H1 (cell line): Measurements from ENCODE around the gene RLBP1. TPM values are rescaled to one million over a fixed set of nuclear protein-coding genes. Genes with fewer than 3 reads are reported as not detected.

ENCODE experiments used
- CTCF ChIA-PET: fragments of 300-600 bp; sonication (Branson Sonifier 250); formaldehyde crosslinking; loops from one replicate; lab custom pipeline; 2021; ENCODE audit not compliant: partially characterized antibody; lab: Charles Lee
- POLR2A ChIA-PET: fragments of 300-600 bp; sonication (Branson Sonifier 250); formaldehyde crosslinking; loops from one replicate; lab custom pipeline; 2021; ENCODE audit warnings: inconsistent platforms; ENCODE audit not compliant: partially characterized antibody; lab: Charles Lee
- DNase-seq, 2 experiments: peaks; one replicate each; pipeline versions ENCODE4 v3.0.0 to v3.0.0-alpha.2; 2010 to 2022; ENCODE audit warnings: low spot score in 2 of 2, low read depth in 1 of 2, mixed read lengths in 1 of 2
- FAIRE-seq: peaks from 2 replicates; lab custom pipeline; 2011; peaks lifted over from hg19 to GRCh38; lab: Jason Lieb, UNC
- H2AFZ ChIP-seq: 2 replicates; pipeline ENCODE4 v1.8.1; 2012; ENCODE audit warnings: low read length, inconsistent platforms
- H2AK5ac ChIP-seq: 2 replicates; pipeline ENCODE4 v1.6.1; 2013; ENCODE audit warnings: low read depth, low read length
- H2BK120ac ChIP-seq: replicated peaks from 2 replicates; pipeline ENCODE3; 2013; ENCODE audit warnings: low read depth, low read length, inconsistent platforms
- H2BK12ac ChIP-seq: 2 replicates; pipeline ENCODE4 v1.6.1; 2013; ENCODE audit warnings: low read depth, low read length
- H2BK15ac ChIP-seq: 2 replicates; pipeline ENCODE4 v1.6.1; 2013; ENCODE audit warnings: low read length
- H2BK20ac ChIP-seq: 2 replicates; pipeline ENCODE4 v1.6.1; 2013; ENCODE audit warnings: low read length
- H2BK5ac ChIP-seq: 2 replicates; pipeline ENCODE4 v1.6.1; 2013; ENCODE audit warnings: low read depth, low read length
- H3K14ac ChIP-seq: 2 replicates; pipeline ENCODE4 v1.6.1; 2013; ENCODE audit warnings: inconsistent platforms; ENCODE audit not compliant: insufficient read length
- H3K18ac ChIP-seq: 2 replicates; pipeline ENCODE4 v1.6.1; 2013; ENCODE audit warnings: low read length; ENCODE audit errors: extremely low read depth
- H3K23ac ChIP-seq: 2 replicates; pipeline ENCODE4 v1.6.1; 2013; ENCODE audit warnings: inconsistent platforms; ENCODE audit not compliant: insufficient read length
- H3K23me2 ChIP-seq: 2 replicates; pipeline ENCODE4 v1.6.1; 2013; ENCODE audit warnings: low read depth, low read length
- H3K27ac ChIP-seq: 2 replicates; pipeline ENCODE4 v1.6.1; 2011; ENCODE audit warnings: low read depth, low read length, inconsistent platforms
- H3K27me3 ChIP-seq, 4 experiments: replicated peaks in 1 of 4; 1 replicate in 1 of 4; 2 replicates in 3 of 4; pipeline versions ENCODE4 v1.6.1 to v1.8.1; 2011 to 2013; ENCODE audit warnings: low read length in 3 of 4, mild to moderate bottlenecking in 3 of 4, inconsistent platforms in 2 of 4, mixed read lengths in 2 of 4, moderate library complexity in 1 of 4; ENCODE audit not compliant: control insufficient read depth in 3 of 4, insufficient read depth in 3 of 4; ENCODE audit errors: extremely low read depth in 1 of 4
- H3K36me3 ChIP-seq, 4 experiments: 2 replicates each; pipeline versions ENCODE4 v1.6.1 to v1.8.1; 2011 to 2013; ENCODE audit warnings: mild to moderate bottlenecking in 4 of 4, low read length in 3 of 4, moderate library complexity in 2 of 4, control low read depth in 1 of 4, inconsistent platforms in 1 of 4; ENCODE audit not compliant: insufficient read depth in 4 of 4, control insufficient read depth in 2 of 4
- H3K4ac ChIP-seq: replicated peaks from 2 replicates; pipeline ENCODE3; 2013; ENCODE audit warnings: low read length, low read depth, mixed read lengths, inconsistent platforms; ENCODE audit not compliant: insufficient read length
- H3K4me1 ChIP-seq, 4 experiments: replicated peaks in 1 of 4; 1 replicate in 1 of 4; 2 replicates in 3 of 4; pipeline versions ENCODE4 v1.6.1 to v1.8.1; 2011 to 2013; ENCODE audit warnings: low read length in 3 of 4, inconsistent platforms in 2 of 4, mixed read lengths in 1 of 4; ENCODE audit not compliant: insufficient read depth in 4 of 4, control insufficient read depth in 3 of 4
- H3K4me2 ChIP-seq, 2 experiments: 2 replicates each; pipeline versions ENCODE4 v1.6.1 to v1.8.1; 2011 to 2013; ENCODE audit warnings: low read depth in 2 of 2, low read length in 2 of 2, control low read depth in 1 of 2, inconsistent platforms in 1 of 2, mild to moderate bottlenecking in 1 of 2; ENCODE audit not compliant: insufficient read depth in 1 of 2
- H3K4me3 ChIP-seq, 4 experiments: fragments of 200-600, 300-600 bp in 1 of 4; sonication (generic), shearing (Covaris generic), sonication (Bioruptor Twin) in 1 of 4; 2 replicates each; pipeline versions ENCODE4 v1.5.1 to v1.8.1; 2011 to 2016; ENCODE audit warnings: low read length in 4 of 4, low read depth in 3 of 4, control low read depth in 2 of 4, inconsistent platforms in 2 of 4, mild to moderate bottlenecking in 2 of 4, mixed read lengths in 1 of 4, moderate library complexity in 1 of 4; ENCODE audit not compliant: insufficient read depth in 2 of 4; ENCODE audit errors: extremely low read depth in 1 of 4
- H3K56ac ChIP-seq: replicated peaks from 2 replicates; pipeline ENCODE3; 2013; ENCODE audit warnings: low read depth, mild to moderate bottlenecking, mixed read lengths, low read length, inconsistent platforms; ENCODE audit not compliant: insufficient read length
- H3K79me1 ChIP-seq: 2 replicates; pipeline ENCODE4 v1.6.1; 2013; ENCODE audit warnings: low read depth, low read length, control low read depth
- H3K79me2 ChIP-seq, 2 experiments: 2 replicates each; pipeline versions ENCODE4 v1.6.1 to v1.8.1; 2012 to 2013; ENCODE audit warnings: low read length in 2 of 2, mild to moderate bottlenecking in 2 of 2, inconsistent platforms in 1 of 2; ENCODE audit not compliant: insufficient read depth in 2 of 2, control insufficient read depth in 1 of 2
- H3K9ac ChIP-seq, 4 experiments: replicated peaks in 1 of 4; 1 replicate in 1 of 4; 2 replicates in 3 of 4; pipeline versions ENCODE4 v1.6.1 to v1.8.1; 2011 to 2013; ENCODE audit warnings: low read depth in 3 of 4, low read length in 3 of 4, control low read depth in 2 of 4, mild to moderate bottlenecking in 2 of 4, moderate library complexity in 2 of 4, inconsistent platforms in 1 of 4; ENCODE audit errors: extremely low read depth in 1 of 4
- H3K9me3 ChIP-seq, 2 experiments: 2 replicates each; pipeline versions ENCODE4 v1.6.1 to v1.8.1; 2012 to 2013; ENCODE audit warnings: mild to moderate bottlenecking in 2 of 2, moderate library complexity in 2 of 2, control low read depth in 1 of 2, inconsistent platforms in 1 of 2, low read depth in 1 of 2, low read length in 1 of 2, mixed read lengths in 1 of 2; ENCODE audit not compliant: insufficient read depth in 2 of 2
- H4K20me1 ChIP-seq, 2 experiments: replicated peaks in 1 of 2; 2 replicates each; pipeline versions ENCODE3 to v1.8.1; 2011 to 2013; ENCODE audit warnings: inconsistent platforms in 2 of 2, low read length in 2 of 2, mild to moderate bottlenecking in 1 of 2; ENCODE audit not compliant: insufficient read depth in 2 of 2, control insufficient read depth in 1 of 2
- H4K5ac ChIP-seq: 2 replicates; pipeline ENCODE4 v1.6.1; 2013; ENCODE audit warnings: low read length, low read depth, mixed read lengths, inconsistent platforms; ENCODE audit not compliant: insufficient read length
- H4K8ac ChIP-seq: 2 replicates; pipeline ENCODE4 v1.8.0; 2013; ENCODE audit warnings: mild to moderate bottlenecking, moderate library complexity, low read length, inconsistent platforms; ENCODE audit not compliant: insufficient read depth; ENCODE audit errors: extremely low read depth
- H4K91ac ChIP-seq: replicated peaks from 2 replicates; pipeline ENCODE3; 2013; ENCODE audit warnings: low read length, mixed read lengths, inconsistent platforms; ENCODE audit not compliant: insufficient read length
- BACH1 ChIP-seq: IDR thresholded peaks from 2 replicates; pipeline ENCODE4 v1.6.1; 2012; ENCODE audit warnings: low read length, improper control_type of control experiment
- HDAC6 ChIP-seq: IDR thresholded peaks from one replicate; pipeline ENCODE4 v1.7.1; 2012; ENCODE audit warnings: low read depth, mild to moderate bottlenecking, inconsistent platforms, low read length, moderate library complexity
- POLR2A ChIP-seq, 2 experiments: IDR thresholded peaks; 1 replicate in 1 of 2; 2 replicates in 1 of 2; pipeline ENCODE4 v1.6.1; 2011; ENCODE audit warnings: low read depth in 2 of 2, low read length in 2 of 2, mild to moderate bottlenecking in 2 of 2; ENCODE audit errors: control extremely low read depth in 1 of 2
- POLR2AphosphoS5 ChIP-seq: IDR thresholded peaks from 2 replicates; pipeline ENCODE4 v1.6.1; 2011; ENCODE audit warnings: low read depth, low read length
- SP4 ChIP-seq: IDR thresholded peaks from 2 replicates; pipeline ENCODE4 v1.6.1; 2012; ENCODE audit warnings: low read length, inconsistent platforms
- WGBS, 2 experiments: shearing (Covaris generic) in 1 of 2; methylation state at CpG; one replicate each; pipeline versions ENCODE4 v1.1.6 to v1.1.7; 2013 to 2015; ENCODE audit warnings: low lambda C conversion rate in 2 of 2, mixed read lengths in 2 of 2, inconsistent platforms in 1 of 2, low coverage in 1 of 2, missing lambda C conversion rate in 1 of 2; ENCODE audit not compliant: insufficient replicate concordance in 2 of 2, insufficient coverage in 1 of 2, insufficient read length in 1 of 2; ENCODE audit errors: extremely low coverage in 1 of 2, missing lambda C conversion rate in 1 of 2; 5-methylcytosine and 5-hydroxymethylcytosine counted together
- polyA plus RNA-seq, 7 experiments: library from polyadenylated mRNA; depleted of rRNA in 3 of 7; stranded (reverse) in 5 of 7; unstranded in 2 of 7; fragments of >200 nt in 5 of 7; fragments of 200-250 nt in 2 of 7; gene quantifications; 1 replicate in 5 of 7; 2 replicates in 1 of 7; 4 replicates in 1 of 7; pipeline versions ENCODE4 v1.2.1 to v1.2.3, GENCODE V29; 2011 to 2013; ENCODE audit warnings: missing spikeins in 2 of 7, mixed read lengths in 2 of 7
- total RNA-seq: library from RNA; stranded (reverse); fragmentation: NEBNext Ultra II Directional; extraction: Animal tissue kit (Norgen Biotek cat#: 25700); gene quantifications from 2 replicates; pipeline ENCODE4 v1.2.1, GENCODE V29; 2021

RLBP1 gene
- total and polyA plus RNA-seq, 2 of the 8 experiments (the other 6 are each of a cell fraction or from before 2014, with no cell fraction given), result 0.05 TPM; not detected in 1

GRCh38 chr15:89248584-89248983 is 27.2 kb upstream of the RLBP1 start:
- Histone ChIP-seq H2BK15ac (no peak overlapping the region), H2AK5ac (no peak overlapping the region), H3K23me2 (no peaks in the 10 kb centered on the region; the same call in 1 of the 2 replicates), H2AFZ (no peak overlapping the region), H3K4me2 (no peak overlapping the region), H3K4ac (no peak overlapping the region), H3K79me2 (peaks cover 4 to 36% of the 10 kb centered on the region in 2 experiments; a peak in 3 of 4 replicates), H3K9me3 (0 out of 4 replicates have a peak, but pooled peaks cover 0 to 3% of the 10 kb centered on the region in 2 experiments), H3K36me3 (peaks cover 6 to 31% (median 21%) of the 10 kb centered on the region in 4 experiments; a peak in 6 of 8 replicates), H2BK120ac (no peak overlapping the region), H2BK12ac (no peak overlapping the region), H4K20me1 (peaks cover 0 to 3% of the 10 kb centered on the region in 2 experiments), H3K79me1 (peaks cover 3% of the 10 kb centered on the region; the same call in 1 of the 2 replicates), H3K14ac (no peak overlapping the region), H4K8ac (no peak overlapping the region), H3K4me3 (no peak overlapping the region), H3K4me1 (0 out of 7 replicates have a peak, but pooled peaks cover 0 to 3% (median 0%) of the 10 kb centered on the region in 4 experiments), H2BK5ac (no peak overlapping the region), H3K27ac (no peak overlapping the region), H4K5ac (no peak overlapping the region), H3K23ac (no peak overlapping the region), H3K56ac (no peak overlapping the region), H3K27me3 (no peaks in the 10 kb centered on the region), H3K9ac (no peak overlapping the region), H4K91ac (no peak overlapping the region), H2BK20ac (no peak overlapping the region), H3K18ac (no peak overlapping the region)
- ChIA-PET CTCF (interaction anchor here (0.7 kb wide), 1 partner anchor 18 kb away, joined by 3 read pairs; no protein-coding TSS in a partner anchor), POLR2A (no interaction called here)
- 90% methylated on average over 2 of the region's 2 CpGs; no CpG with 5 or more reads in 1 of the 2 experiments for WGBS, 2 experiments
- no peak for DNase-seq
- FAIRE-seq, result no peak
- TF ChIP-seq SP4 (no peak), POLR2AphosphoS5 (no peak), BACH1 (no peak), POLR2A (IDR thresholded peaks at IDR 0.05; ENCODE audit: control extremely low read depth in 1 of 2, low read depth in 2 of 2, low read length in 2 of 2) (no peak), HDAC6 (no peak)
